IPS-11a (cell line): ENCODE data around the gene SFXN4.
A peak's percentile ranks its signal among the peaks of the same experiment; 100 is the strongest.
"Not testable (repeated sequence)": the region's sequence is repeated elsewhere in the genome, so short reads cannot be mapped to it uniquely, and the experiment has no call there.

ENCODE experiments used
- H3K4me3 ChIP-seq: one replicate; pipeline ENCODE4 v1.5.1; 2013; ENCODE audit warnings: low read depth, low read length, control low read depth

Gene SFXN4

GRCh38 chr10:119113751-119114732, 51.5 kb downstream of the SFXN4 start:
- H3K4me3 ChIP-seq, result no peak overlapping the region

GRCh38 chr10:119112056-119112455, 53.5 kb downstream of the SFXN4 start:
- H3K4me3 ChIP-seq, result no peak overlapping the region

GRCh38 chr10:119107771-119108170, 57.7 kb downstream of the SFXN4 start:
- H3K4me3 ChIP-seq, result not testable (repeated sequence)

- not testable (repeated sequence) for H3K4me3 ChIP-seq
Measured at GRCh38 chr10:119107106-119107505, 58.4 kb downstream of the SFXN4 start.

- H3K4me3 ChIP-seq, result not testable (repeated sequence)
Measured at GRCh38 chr10:119105899-119106298, 59.6 kb downstream of the SFXN4 start.

- no peak overlapping the region for H3K4me3 ChIP-seq
Measured at GRCh38 chr10:119105155-119105554, 60.4 kb downstream of the SFXN4 start.

GRCh38 chr10:119104654-119105015, 60.9 kb downstream of the SFXN4 start:
- H3K4me3 ChIP-seq, result peak overlapping the region; percentile 67

GRCh38 chr10:119103903-119104653, 61.4 kb downstream of the SFXN4 start, which contains the start of gene DENND10:
Gene DENND10 (plus strand): TSS chr10:119104113. CDS start chr10:119104143, 30 bp downstream.
- H3K4me3 ChIP-seq, result peak within 1 kb of the TSS; percentile 67

GRCh38 chr10:119103241-119103902, 62.1 kb downstream of the SFXN4 start:
- H3K4me3 ChIP-seq, result no peak overlapping the region

GRCh38 chr10:119101366-119102098, 64.0 kb downstream of the SFXN4 start:
- H3K4me3 ChIP-seq, result no peak overlapping the region

GRCh38 chr10:119100434-119101238, 64.9 kb downstream of the SFXN4 start:
- H3K4me3 ChIP-seq, result no peak overlapping the region

GRCh38 chr10:119098576-119098975, 66.9 kb downstream of the SFXN4 start:
- no peak overlapping the region for H3K4me3 ChIP-seq

GRCh38 chr10:119096641-119097415, 68.7 kb downstream of the SFXN4 start:
- not testable (repeated sequence) for H3K4me3 ChIP-seq

- H3K4me3 ChIP-seq, result no peak overlapping the region
Measured at GRCh38 chr10:119095640-119096039, 69.9 kb downstream of the SFXN4 start.

- no peak overlapping the region for H3K4me3 ChIP-seq
Measured at GRCh38 chr10:119090968-119091367, 74.5 kb downstream of the SFXN4 start.
